IMR-90 (cell line): ENCODE measurements around the gene CCDC9. TPM values are rescaled to one million over a fixed set of nuclear protein-coding genes. Genes with fewer than 3 reads are reported as not detected.

ENCODE experiments used
- ATAC-seq: fragments of 200-7000 bp; cut with Tn5 transposase; 2 replicates; pipeline ENCODE4 v1.9.1; 2020; ENCODE audit warnings: low read depth, mild to moderate bottlenecking, moderate library complexity
- Bru-seq: library from RNA; stranded (reverse); fragments of 400-500 nt; gene quantifications from one replicate; lab custom pipeline; 2021; lab: Mats Ljungman, UMichigan
- BruChase-seq, 2 experiments: library from RNA; stranded (reverse); fragments of 400-500 nt; gene quantifications; one replicate each; lab custom pipeline; 2021; lab: Mats Ljungman, UMichigan
- BruUV-seq: library from RNA; stranded (reverse); fragments of 400-500 nt; replicated peaks from 2 replicates; lab custom pipeline; 2021; lab: Mats Ljungman, UMichigan
- CTCF ChIA-PET: fragments of 300-600 bp; formaldehyde crosslinking; extraction: SDS; loops from one replicate; lab custom pipeline; 2021; ENCODE audit warnings: antibody characterized with exemption; lab: Yijun Ruan, JAX
- POLR2A ChIA-PET: fragments of 300-600 bp; sonication (Branson Sonifier 250); formaldehyde crosslinking; loops from one replicate; lab custom pipeline; 2022; ENCODE audit warnings: antibody characterized with exemption; ENCODE audit not compliant: unreplicated experiment; lab: Charles Lee
- DNase-seq: peaks from one replicate; pipeline ENCODE4 v3.0.0; 2013
- H2AFZ ChIP-seq: replicated peaks from 2 replicates; pipeline ENCODE3; 2013; ENCODE audit warnings: low read length, mild to moderate bottlenecking; ENCODE audit not compliant: poor library complexity
- H2AK5ac ChIP-seq: 2 replicates; pipeline ENCODE4 v1.6.1; 2013; ENCODE audit warnings: low read depth, low read length, inconsistent platforms
- H2AK9ac ChIP-seq: replicated peaks from 2 replicates; pipeline ENCODE3; 2013; ENCODE audit warnings: mild to moderate bottlenecking, low read depth, low read length, moderate library complexity; ENCODE audit not compliant: poor library complexity
- H2BK120ac ChIP-seq: 2 replicates; pipeline ENCODE4 v1.6.1; 2013; ENCODE audit warnings: low read depth, low read length, inconsistent platforms
- H2BK15ac ChIP-seq: 3 replicates; pipeline ENCODE4 v1.6.1; 2013; ENCODE audit warnings: low read depth, low read length, inconsistent platforms
- H2BK20ac ChIP-seq: 2 replicates; pipeline ENCODE4 v1.6.1; 2013; ENCODE audit warnings: low read depth, mild to moderate bottlenecking, inconsistent platforms, low read length, moderate library complexity
- H2BK5ac ChIP-seq: 2 replicates; pipeline ENCODE4 v1.6.1; 2013; ENCODE audit warnings: mild to moderate bottlenecking, low read depth, low read length, inconsistent platforms; ENCODE audit not compliant: poor library complexity, severe bottlenecking
- H3K14ac ChIP-seq: replicated peaks from 2 replicates; pipeline ENCODE4 v1.6.1; 2013; ENCODE audit warnings: low read depth, low read length, inconsistent platforms
- H3K18ac ChIP-seq: 2 replicates; pipeline ENCODE4 v1.6.1; 2013; ENCODE audit warnings: low read depth, low read length, control low read depth
- H3K23ac ChIP-seq: 2 replicates; pipeline ENCODE4 v1.6.1; 2013; ENCODE audit warnings: low read depth, low read length, inconsistent platforms
- H3K27ac ChIP-seq: 2 replicates; pipeline ENCODE4 v1.5.1; 2013; ENCODE audit warnings: mild to moderate bottlenecking, control low read depth, low read length; ENCODE audit not compliant: insufficient read depth
- H3K27me3 ChIP-seq: 2 replicates; pipeline ENCODE4 v1.6.1; 2013; ENCODE audit warnings: low read length; ENCODE audit not compliant: control insufficient read depth, insufficient read depth
- H3K36me3 ChIP-seq: 2 replicates; pipeline ENCODE4 v1.6.1; 2013; ENCODE audit warnings: low read length, mixed read lengths; ENCODE audit not compliant: control insufficient read depth, insufficient read depth
- H3K4ac ChIP-seq: 2 replicates; pipeline ENCODE4 v1.6.1; 2013; ENCODE audit warnings: low read depth, low read length, inconsistent platforms
- H3K4me1 ChIP-seq: 2 replicates; pipeline ENCODE4 v1.6.1; 2013; ENCODE audit warnings: low read length, mixed read lengths; ENCODE audit not compliant: control insufficient read depth, insufficient read depth
- H3K4me2 ChIP-seq: 2 replicates; pipeline ENCODE4 v1.6.1; 2013; ENCODE audit warnings: low read depth, mild to moderate bottlenecking, control low read depth, low read length, moderate library complexity
- H3K4me3 ChIP-seq: 2 replicates; pipeline ENCODE4 v1.5.1; 2013; ENCODE audit warnings: low read depth, mild to moderate bottlenecking, control low read depth, low read length, moderate library complexity; ENCODE audit not compliant: insufficient read depth
- H3K56ac ChIP-seq: 2 replicates; pipeline ENCODE4 v1.6.1; 2013; ENCODE audit warnings: low read length, inconsistent platforms; ENCODE audit not compliant: insufficient read depth; ENCODE audit errors: extremely low read depth
- H3K79me1 ChIP-seq, 2 experiments: 2 replicates each; pipeline ENCODE4 v1.6.1; 2013; ENCODE audit warnings: low read length in 2 of 2, inconsistent platforms in 1 of 2, low read depth in 1 of 2
- H3K9ac ChIP-seq: 2 replicates; pipeline ENCODE4 v1.6.1; 2013; ENCODE audit warnings: low read depth, low read length, control low read depth
- H3K9me1 ChIP-seq: 2 replicates; pipeline ENCODE4 v1.6.1; 2013; ENCODE audit warnings: low read length, inconsistent platforms; ENCODE audit not compliant: insufficient read depth
- H3K9me3 ChIP-seq: 2 replicates; pipeline ENCODE4 v1.6.1; 2013; ENCODE audit warnings: low read length; ENCODE audit not compliant: control insufficient read depth, insufficient read depth
- H4K20me1 ChIP-seq: 2 replicates; pipeline ENCODE4 v1.6.1; 2013; ENCODE audit warnings: low read length, inconsistent platforms; ENCODE audit not compliant: insufficient read depth
- H4K5ac ChIP-seq: 2 replicates; pipeline ENCODE4 v1.6.1; 2013; ENCODE audit warnings: mild to moderate bottlenecking, low read depth, low read length, control low read depth
- H4K8ac ChIP-seq, 2 experiments: 2 replicates each; pipeline ENCODE4 v1.6.1; 2013; ENCODE audit warnings: low read depth in 2 of 2, low read length in 2 of 2, control low read depth in 1 of 2, inconsistent platforms in 1 of 2
- H4K91ac ChIP-seq: 2 replicates; pipeline ENCODE4 v1.6.1; 2013; ENCODE audit warnings: low read depth, low read length, inconsistent platforms; ENCODE audit not compliant: insufficient read depth
- BHLHE40 ChIP-seq: fragments of 150-350 bp; IDR thresholded peaks from 2 replicates; pipeline ENCODE4 v1.6.1; 2016; ENCODE audit warnings: mild to moderate bottlenecking, low read depth, low read length
- CHD1 ChIP-seq: IDR thresholded peaks from 2 replicates; pipeline ENCODE4 v1.6.1; 2012; ENCODE audit warnings: low read depth, low read length, improper control_type of control experiment
- CTCF ChIP-seq: conservative IDR thresholded peaks from 2 replicates; pipeline ENCODE4 v1.5.1; 2012; ENCODE audit warnings: mild to moderate bottlenecking, low read depth, low read length, improper control_type of control experiment
- FOS ChIP-seq: fragments of 150-350 bp; IDR thresholded peaks from 2 replicates; pipeline ENCODE4 v1.6.1; 2016; ENCODE audit warnings: low read depth, low read length
- MXI1 ChIP-seq: IDR thresholded peaks from 2 replicates; pipeline ENCODE4 v1.6.1; 2012; ENCODE audit warnings: low read depth, mild to moderate bottlenecking, low read length, moderate library complexity, borderline replicate concordance
- NFE2L2 ChIP-seq: fragments of 150-350 bp; IDR thresholded peaks from 2 replicates; pipeline ENCODE4 v1.6.1; 2016; ENCODE audit warnings: low read depth, mild to moderate bottlenecking, low read length
- POLR2A ChIP-seq: IDR thresholded peaks from 2 replicates; pipeline ENCODE4 v1.6.1; 2012; ENCODE audit warnings: mild to moderate bottlenecking, low read depth, low read length
- RCOR1 ChIP-seq: IDR thresholded peaks from 2 replicates; pipeline ENCODE4 v1.6.1; 2012; ENCODE audit warnings: mild to moderate bottlenecking, low read length, improper control_type of control experiment; ENCODE audit not compliant: insufficient replicate concordance
- RFX5 ChIP-seq: IDR thresholded peaks from 2 replicates; pipeline ENCODE4 v1.8.0; 2012; ENCODE audit warnings: low read depth, mild to moderate bottlenecking, low read length, moderate library complexity
- SMC3 ChIP-seq: fragments of 150-350 bp; IDR thresholded peaks from 2 replicates; pipeline ENCODE4 v1.6.1; 2016; ENCODE audit warnings: low read depth, mild to moderate bottlenecking, antibody characterized with exemption, low read length, moderate library complexity
- WGBS, 2 experiments: methylation state at CpG; one replicate each; pipeline versions ENCODE4 v1.1.5 to v1.1.7; 2013; ENCODE audit warnings: missing lambda C conversion rate in 2 of 2; ENCODE audit not compliant: insufficient read length in 1 of 2; ENCODE audit errors: extremely low coverage in 2 of 2; 5-methylcytosine and 5-hydroxymethylcytosine counted together
- dilution Hi-C: fragments of 300-500 bp; cut with HindIII; formaldehyde crosslinking; loops from one replicate; pipeline ENCODE4 v1.14.3; 2018; ENCODE audit warnings: low sequenced_read_pairs; ENCODE audit not compliant: unreplicated experiment
- in situ Hi-C: fragments of 300-500 bp; cut with MboI; formaldehyde crosslinking; loops from 3 replicates; pipeline ENCODE4 v1.14.3; 2019; ENCODE audit warnings: low sequenced_read_pairs, inconsistent platforms, mixed read lengths
- intact Hi-C: fragments of 100-400 bp; cut with micrococcal nuclease; formaldehyde crosslinking; loops from 2 replicates; pipeline ENCODE4 v1.10.0; 2022
- long read RNA-seq: library from polyadenylated mRNA; unstranded; transcript quantifications from one replicate; pipeline ENCODE4 v2.0.0, GENCODE V29; 2021; ENCODE audit not compliant: unreplicated experiment
- polyA plus RNA-seq, 3 experiments: library from polyadenylated mRNA; depleted of rRNA; stranded (reverse); fragments of >200 nt; gene quantifications; 2 replicates each; pipeline ENCODE4 v1.2.3, GENCODE V29; 2012; ENCODE audit warnings: low replicate concordance in 1 of 3
- total RNA-seq: library from RNA; depleted of rRNA; stranded (reverse); fragments of >200 nt; gene quantifications from 2 replicates; pipeline ENCODE4 v1.2.3, GENCODE V29; 2012; rRNA removed
- TF ChIP-seq, protein P1 (sequence below): fragments of 150-350 bp; IDR thresholded peaks from 2 replicates; pipeline ENCODE4 v1.6.1; 2016; ENCODE audit warnings: low read depth, mild to moderate bottlenecking, low read length, moderate library complexity, borderline replicate concordance

Gene CCDC9
- total RNA-seq (2.9 and 3.6 TPM in 2 replicates), polyA plus RNA-seq (2012; rRNA removed) (8.6 and 9.6 TPM in 2 replicates), Bru-seq, nascent RNA (percentile 85 among the genes with signal in this experiment), BruChase-seq, experiment 1, labeled RNA remaining after a 6-hour chase (percentile 78 among the genes with signal in this experiment), BruChase-seq, experiment 2, labeled RNA remaining after a 2-hour chase (percentile 74 among the genes with signal in this experiment)
- polyA plus RNA-seq (2012; cell fraction: cytosol; rRNA removed) = 5.6 and 8.4 TPM in 2 replicates
- 29.1 and 33.9 TPM in 2 replicates for polyA plus RNA-seq (2012; cell fraction: nucleus; rRNA removed; ENCODE audit: low replicate concordance)
- long read RNA-seq, partial matches to known transcripts = 0 of 8 reads
- long read RNA-seq, other reads (novel, unspliced or antisense) = 3 of 8 reads

DNA sequence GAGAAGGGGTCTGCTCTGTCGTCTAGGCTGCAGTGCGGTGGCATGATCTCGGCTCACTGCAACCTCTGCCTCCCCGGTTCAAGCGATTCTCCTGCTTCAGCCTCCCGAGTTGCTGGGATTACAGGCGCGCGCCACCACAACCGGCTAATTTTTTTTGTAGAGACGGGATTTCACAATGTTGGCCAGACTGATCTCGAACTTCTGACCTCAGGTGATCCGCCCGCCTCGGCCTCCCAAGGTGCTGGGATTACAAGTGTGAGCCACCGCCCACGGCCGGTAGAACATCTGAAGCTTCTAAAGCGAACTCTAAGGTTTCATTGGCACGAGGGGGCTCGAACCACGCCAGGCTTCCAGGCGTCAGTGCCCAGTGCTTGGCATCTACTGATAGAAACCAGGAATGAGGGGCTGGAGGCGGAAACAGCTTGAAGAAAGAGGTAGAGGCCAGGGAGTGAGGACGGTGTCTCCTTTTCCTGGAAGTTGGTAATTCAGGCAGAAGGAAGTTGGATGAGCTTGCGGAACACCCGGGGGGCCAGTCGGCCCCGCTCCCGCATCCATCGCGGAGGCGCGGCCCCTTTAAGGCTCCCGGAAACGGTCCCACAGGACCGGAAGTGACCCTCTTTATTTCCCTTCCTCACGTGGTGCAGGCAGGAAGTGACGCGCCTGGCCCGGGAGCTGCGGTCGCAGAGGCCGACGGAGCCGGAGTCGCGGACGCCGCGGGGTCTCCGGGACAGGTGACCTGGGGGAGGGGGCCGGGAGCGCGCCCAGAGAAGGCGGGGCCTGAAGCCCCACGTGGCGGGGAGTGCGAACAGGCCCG, at the start of gene CCDC9:
CCDC9 (plus strand) TSS at position 647 of the 814 bp plus-strand sequence. CDS start 1,876 bp downstream, outside the sequence.
- no TSS peak for BruUV-seq
- Histone ChIP-seq H3K56ac (peak within 1 kb of the TSS; percentile 94), H2BK20ac (peak within 1 kb of the TSS; percentile 78; the same call in 1 of the 2 replicates), H3K9me1 (peaks cover 23% of the 10 kb centered on the region), H3K9me3 (no peaks in the 10 kb centered on the region), H3K79me1 (peaks cover 36 to 51% of the 10 kb centered on the region in 2 experiments), H3K4me1 (peaks cover 20% of the 10 kb centered on the region), H3K27me3 (no peaks in the 10 kb centered on the region), H3K14ac (peak within 1 kb of the TSS; percentile 99), H3K4me2 (peak within 1 kb of the TSS; percentile 94), H3K9ac (peak within 1 kb of the TSS; percentile 94), H3K23ac (peak within 1 kb of the TSS; percentile 96), H2AFZ (peak within 1 kb of the TSS; percentile 89), H4K20me1 (peaks cover 8% of the 10 kb centered on the region; the same call in 1 of the 2 replicates), H2AK5ac (peak within 1 kb of the TSS; percentile 99), H2BK15ac (peak within 1 kb of the TSS; percentile 100; the same call in 2 of the 3 replicates), H3K36me3 (peaks cover 25% of the 10 kb centered on the region), H4K8ac (peak within 1 kb of the TSS; percentile 99 to 100), H2BK120ac (peak within 1 kb of the TSS; percentile 95), H2BK5ac (peak within 1 kb of the TSS; percentile 85), H3K4me3 (peak within 1 kb of the TSS; percentile 59), H3K27ac (peak within 1 kb of the TSS; percentile 92), H4K5ac (peak within 1 kb of the TSS; percentile 99), H3K4ac (peak within 1 kb of the TSS; percentile 99), H2AK9ac (peak within 1 kb of the TSS; percentile 75), H3K18ac (peak within 1 kb of the TSS; percentile 95), H4K91ac (peak within 1 kb of the TSS; percentile 97)
- intact Hi-C loops = no loop called here
- WGBS, 2 experiments = 24% methylated on average over 29 of the region's 60 CpGs; no CpG with 5 or more reads in 1 of the 2 experiments
- in situ Hi-C loops = no loop called here
- ATAC-seq (peak; percentile 9), DNase-seq (peak; percentile 95)
- dilution Hi-C loops = no loop called here
- CTCF ChIA-PET = interaction anchor here (0.8 to 1.5 kb wide), 3 partner anchors 12 to 125 kb away, joined by 3 to 8 read pairs (median 3); partner anchors contain the start of gene INAFM1
- POLR2A ChIA-PET = interaction anchor here (0.6 to 1.6 kb wide), 8 partner anchors 12 to 529 kb away, joined by 3 to 10 read pairs (median 4); no protein-coding TSS in a partner anchor
- TF ChIP-seq CTCF (no peak), RFX5 (no peak), FOS (no peak), RCOR1 (no peak), CHD1 (no peak), SMC3 (no peak), NFE2L2 (no peak), MXI1 (0 out of 2 replicates have a peak, but pooled peaks have one; percentile 16), BHLHE40 (peak; percentile 81), POLR2A (peak; percentile 85)
- TF ChIP-seq, protein P1, sequence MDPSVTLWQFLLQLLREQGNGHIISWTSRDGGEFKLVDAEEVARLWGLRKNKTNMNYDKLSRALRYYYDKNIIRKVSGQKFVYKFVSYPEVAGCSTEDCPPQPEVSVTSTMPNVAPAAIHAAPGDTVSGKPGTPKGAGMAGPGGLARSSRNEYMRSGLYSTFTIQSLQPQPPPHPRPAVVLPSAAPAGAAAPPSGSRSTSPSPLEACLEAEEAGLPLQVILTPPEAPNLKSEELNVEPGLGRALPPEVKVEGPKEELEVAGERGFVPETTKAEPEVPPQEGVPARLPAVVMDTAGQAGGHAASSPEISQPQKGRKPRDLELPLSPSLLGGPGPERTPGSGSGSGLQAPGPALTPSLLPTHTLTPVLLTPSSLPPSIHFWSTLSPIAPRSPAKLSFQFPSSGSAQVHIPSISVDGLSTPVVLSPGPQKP = no peak
